Fibroblast of lung (primary cell): ENCODE data around the gene WDR31. TPM values are rescaled to one million over a fixed set of nuclear protein-coding genes. Genes with fewer than 3 reads are reported as not detected.

Source experiments
- DNase-seq, 2 donors: peaks; one replicate each; pipeline versions ENCODE4 v3.0.0 to v3.0.0-alpha.2; 2010; ENCODE audit warnings: low read depth in 2 of 2
- H2AFZ ChIP-seq: 2 replicates; pipeline ENCODE4 v1.5.1; 2012; ENCODE audit warnings: low read length, control low read depth, inconsistent platforms
- H3K27ac ChIP-seq: 2 replicates; pipeline ENCODE4 v1.5.1; 2011; ENCODE audit warnings: low read length, control low read depth; ENCODE audit not compliant: insufficient read depth
- H3K27me3 ChIP-seq: 2 replicates; pipeline ENCODE4 v1.5.1; 2011; ENCODE audit warnings: mild to moderate bottlenecking, low read length; ENCODE audit not compliant: control insufficient read depth, insufficient read depth
- H3K36me3 ChIP-seq: 2 replicates; pipeline ENCODE4 v1.5.1; 2011; ENCODE audit warnings: low read length; ENCODE audit not compliant: control insufficient read depth, insufficient read depth
- H3K4me1 ChIP-seq: 2 replicates; pipeline ENCODE4 v1.5.1; 2011; ENCODE audit warnings: low read length; ENCODE audit not compliant: control insufficient read depth, insufficient read depth; ENCODE audit errors: extremely low read depth
- H3K4me2 ChIP-seq: 2 replicates; pipeline ENCODE4 v1.5.1; 2011; ENCODE audit warnings: low read length, control low read depth; ENCODE audit not compliant: insufficient read depth; ENCODE audit errors: extremely low read depth
- H3K4me3 ChIP-seq, 4 experiments: fragments of 200-600 bp in 1 of 4; sonication (generic) in 1 of 4; replicated peaks in 1 of 4; 2 replicates each; pipeline ENCODE4 v1.5.1; 2011 to 2016; ENCODE audit warnings: low read length in 4 of 4, low read depth in 3 of 4, mild to moderate bottlenecking in 3 of 4, control low read depth in 2 of 4, inconsistent platforms in 1 of 4, mixed read lengths in 1 of 4; ENCODE audit not compliant: insufficient read depth in 1 of 4; ENCODE audit errors: control extremely low read depth in 1 of 4
- H3K79me2 ChIP-seq: 2 replicates; pipeline ENCODE4 v1.5.1; 2012; ENCODE audit warnings: mild to moderate bottlenecking, low read length, inconsistent platforms; ENCODE audit not compliant: control insufficient read depth, insufficient read depth
- H3K9ac ChIP-seq: 2 replicates; pipeline ENCODE4 v1.5.1; 2011; ENCODE audit warnings: mild to moderate bottlenecking, low read length, control low read depth; ENCODE audit not compliant: insufficient read depth
- H3K9me3 ChIP-seq: 2 replicates; pipeline ENCODE4 v1.5.1; 2012; ENCODE audit warnings: low read depth, low read length; ENCODE audit not compliant: control insufficient read depth, insufficient read depth
- H4K20me1 ChIP-seq: 2 replicates; pipeline ENCODE4 v1.5.1; 2011; ENCODE audit warnings: low read length; ENCODE audit not compliant: control insufficient read depth, insufficient read depth; ENCODE audit errors: extremely low read depth
- CTCF ChIP-seq, 2 donors: IDR thresholded peaks in 1 of 2; conservative IDR thresholded peaks in 1 of 2; 1 replicate in 1 of 2; 2 replicates in 1 of 2; pipeline ENCODE4 v1.5.1; 2011 to 2012; ENCODE audit warnings: low read length in 2 of 2, control low read depth in 1 of 2, inconsistent platforms in 1 of 2, low read depth in 1 of 2, mild to moderate bottlenecking in 1 of 2
- EZH2 ChIP-seq: IDR thresholded peaks from 2 replicates; pipeline ENCODE4 v1.5.1; 2012; ENCODE audit warnings: low read length, control low read depth, mild to moderate bottlenecking; ENCODE audit errors: missing control alignments
- polyA plus RNA-seq, 2 donors: library from polyadenylated mRNA; depleted of rRNA in 1 of 2; stranded (reverse) in 1 of 2; unstranded in 1 of 2; fragments of >200 nt; gene quantifications; 2 replicates each; pipeline ENCODE4 v1.2.1, GENCODE V29; 2011 to 2012; ENCODE audit warnings: missing spikeins in 1 of 2
- total RNA-seq: library from RNA; depleted of rRNA; stranded (reverse); fragments of >200 nt; gene quantifications from 2 replicates; pipeline ENCODE4 v1.2.1, GENCODE V29; 2014

WDR31 gene
- total and polyA plus RNA-seq, 2 donors (not counting 1 experiment from before 2014, with no cell fraction given) = 1.6 to 4.0 TPM

GRCh38 chr9:113363336-113363735 is 23.3 kb upstream of the WDR31 start:
- Histone ChIP-seq H3K4me3 (no peak overlapping the region), H3K4me2 (no peak overlapping the region), H3K4me1 (peaks cover 3% of the 10 kb centered on the region), H2AFZ (no peak overlapping the region), H3K27ac (no peak overlapping the region), H3K36me3 (no peaks in the 10 kb centered on the region), H4K20me1 (no peaks in the 10 kb centered on the region), H3K27me3 (no peaks in the 10 kb centered on the region), H3K9ac (no peak overlapping the region), H3K9me3 (no peaks in the 10 kb centered on the region), H3K79me2 (no peaks in the 10 kb centered on the region)
- TF ChIP-seq EZH2 (no peak), CTCF (conservative IDR thresholded peaks at IDR 0.05 in 1 of 2, IDR thresholded peaks at IDR 0.05 in 1 of 2; ENCODE audit: low read depth in 1 of 2, low read length in 2 of 2) (no peak)
- no peak for DNase-seq

- Histone ChIP-seq H3K4me2 (peak overlapping the region; percentile 66), H3K36me3 (no peaks in the 10 kb centered on the region), H4K20me1 (no peaks in the 10 kb centered on the region), H3K4me1 (peaks cover 3% of the 10 kb centered on the region), H3K9ac (no peak overlapping the region), H2AFZ (no peak overlapping the region), H3K4me3 (no peak overlapping the region), H3K9me3 (no peaks in the 10 kb centered on the region), H3K27ac (no peak overlapping the region), H3K27me3 (peaks cover 4% of the 10 kb centered on the region), H3K79me2 (no peaks in the 10 kb centered on the region)
- TF ChIP-seq CTCF (conservative IDR thresholded peaks at IDR 0.05 in 1 of 2, IDR thresholded peaks at IDR 0.05 in 1 of 2; ENCODE audit: low read depth in 1 of 2, low read length in 2 of 2) = no peak
- peak; percentile 19 to 44 for DNase-seq
These were observed 21.4 kb upstream of the WDR31 start for GRCh38 chr9:113361304-113362018.

GRCh38 chr9:113360242-113360842 is 20.3 kb upstream of the WDR31 start:
- Histone ChIP-seq H3K36me3 (no peaks in the 10 kb centered on the region), H2AFZ (no peak overlapping the region), H3K9me3 (no peaks in the 10 kb centered on the region), H4K20me1 (no peaks in the 10 kb centered on the region), H3K9ac (no peak overlapping the region), H3K27me3 (peaks cover 12% of the 10 kb centered on the region), H3K4me3 (no peak overlapping the region), H3K4me1 (peaks cover 3% of the 10 kb centered on the region), H3K27ac (no peak overlapping the region), H3K4me2 (no peak overlapping the region), H3K79me2 (no peaks in the 10 kb centered on the region)
- DNase-seq = no peak
- TF ChIP-seq CTCF (conservative IDR thresholded peaks at IDR 0.05 in 1 of 2, IDR thresholded peaks at IDR 0.05 in 1 of 2; ENCODE audit: low read depth in 1 of 2, low read length in 2 of 2) (no peak), EZH2 (no peak)
